ENCODE results near the gene NOM1.

Gene NOM1

DNA sequence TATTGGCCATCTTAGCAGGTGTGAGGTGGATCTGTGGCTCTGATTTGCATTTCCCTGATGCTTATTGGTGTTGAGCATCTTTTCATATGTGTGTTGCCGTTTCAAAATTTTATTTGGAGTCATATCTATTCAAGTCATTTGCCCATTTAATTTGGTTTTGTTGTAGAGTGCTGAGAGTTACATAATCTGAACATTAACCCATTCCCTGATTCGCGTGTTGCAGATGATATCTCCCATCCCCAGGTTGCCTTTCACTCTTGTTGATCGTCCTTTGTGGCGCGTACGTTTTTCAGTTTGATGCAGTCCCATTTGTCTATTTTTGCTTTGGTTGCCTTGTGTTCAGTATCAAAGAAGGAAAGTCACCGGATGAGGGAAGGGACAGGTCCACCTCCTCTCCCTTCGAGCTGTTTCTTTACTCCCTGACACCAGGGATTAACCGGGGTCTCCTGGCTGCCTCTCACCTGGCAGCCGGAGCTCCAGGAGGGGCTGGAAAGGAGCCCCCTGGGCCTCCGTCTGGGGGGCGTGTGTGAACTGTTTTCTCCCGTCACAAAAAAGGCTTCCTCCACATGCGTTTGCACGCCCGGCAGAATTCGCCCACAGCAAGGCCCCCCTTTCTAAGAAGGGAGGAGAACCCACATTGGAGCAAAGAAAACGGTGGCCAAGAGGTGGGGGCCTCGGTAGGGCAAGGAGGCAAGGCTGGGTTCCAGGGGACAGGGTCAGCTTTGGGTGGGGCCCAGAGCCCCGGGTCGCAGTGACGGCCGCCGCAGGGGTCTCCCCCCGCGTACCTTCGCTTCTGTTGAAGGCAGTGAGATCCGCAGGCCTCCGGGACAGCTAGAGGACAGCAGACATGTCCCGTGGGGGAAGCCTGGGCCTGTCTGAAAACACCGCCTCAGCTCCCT is 52.7 kb downstream of the NOM1 start:
- Histone ChIP-seq H3K9me3 (ENCODE audit: control insufficient read depth, low read length) (peaks cover 6% of the 10 kb centered on the region), H3K4me3 (ENCODE audit: low read length) (no peak overlapping the region), H3K27me3 (replicated peaks; ENCODE audit: control insufficient read depth, insufficient read depth, low read length) (peaks cover 79% of the 10 kb centered on the region), H3K9ac (ENCODE audit: low read length) (no peak overlapping the region), H3K36me3 (ENCODE audit: control insufficient read depth, insufficient read depth, low read length, severe bottlenecking) (no peaks in the 10 kb centered on the region), H3K4me1 (ENCODE audit: control insufficient read depth, insufficient read depth, low read length) (peaks cover 9% of the 10 kb centered on the region)
- no peak for DNase-seq (ENCODE audit: low read depth)

DNA sequence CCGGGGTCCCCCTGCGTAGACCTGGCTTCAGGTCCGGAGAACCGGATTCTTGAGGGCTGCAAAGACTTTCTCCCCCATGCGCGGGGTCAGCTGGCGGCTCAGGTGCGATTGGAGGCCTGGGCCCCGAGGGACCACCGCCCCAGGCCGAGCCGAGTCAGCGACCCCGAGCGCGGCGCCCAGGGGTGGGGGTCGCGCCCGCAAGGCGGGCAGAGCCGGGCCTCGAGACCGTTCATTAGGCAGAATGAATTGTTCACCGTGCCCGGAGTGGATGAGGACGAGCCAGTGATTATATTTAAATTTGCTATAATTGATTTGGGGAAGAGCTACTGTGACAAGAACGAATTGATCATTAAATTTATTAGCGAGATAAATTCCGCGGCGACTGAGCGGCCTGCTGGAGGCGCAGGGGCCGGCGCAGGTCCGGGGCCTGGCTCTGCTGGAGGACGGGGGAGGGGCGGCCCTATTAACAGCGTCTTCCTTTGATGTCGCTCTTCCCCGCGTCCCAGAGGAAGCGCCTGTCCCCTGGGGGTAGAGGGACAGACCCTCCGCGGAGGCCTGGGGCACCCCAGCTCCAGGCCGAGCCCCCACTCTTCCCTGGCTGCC is 53.4 kb downstream of the NOM1 start:
- Histone ChIP-seq H3K4me3 (ENCODE audit: low read length) (no peak overlapping the region), H3K9ac (ENCODE audit: low read length) (no peak overlapping the region), H3K36me3 (ENCODE audit: control insufficient read depth, insufficient read depth, low read length, severe bottlenecking) (no peaks in the 10 kb centered on the region), H3K27me3 (replicated peaks; ENCODE audit: control insufficient read depth, insufficient read depth, low read length) (peaks cover 81% of the 10 kb centered on the region), H3K9me3 (ENCODE audit: control insufficient read depth, low read length) (no peaks in the 10 kb centered on the region), H3K4me1 (ENCODE audit: control insufficient read depth, insufficient read depth, low read length) (peaks cover 9% of the 10 kb centered on the region)
- no peak for DNase-seq (ENCODE audit: low read depth)

DNA sequence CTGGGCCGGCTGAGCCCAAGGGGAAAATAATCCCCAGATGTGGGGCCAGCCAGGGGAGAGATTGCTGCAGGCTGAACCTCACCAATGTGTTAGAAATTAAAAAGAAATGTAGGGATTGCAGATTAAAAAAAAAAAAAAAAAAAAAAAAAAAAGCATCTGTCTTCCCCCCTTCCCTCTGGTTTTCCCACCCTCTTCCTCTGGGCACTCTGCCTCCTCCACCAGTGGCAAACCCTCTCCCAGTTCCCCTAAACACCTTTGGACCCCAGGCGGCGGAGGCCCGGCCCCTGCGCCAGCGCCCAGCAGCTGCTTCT is 53.9 kb downstream of the NOM1 start:
- no peak for DNase-seq (ENCODE audit: low read depth)
- no peaks in the 10 kb centered on the region for H3K36me3 ChIP-seq (ENCODE audit: control insufficient read depth, insufficient read depth, low read length, severe bottlenecking)
- H3K27me3 ChIP-seq (replicated peaks; ENCODE audit: control insufficient read depth, insufficient read depth, low read length) = peaks cover 80% of the 10 kb centered on the region
- no peak overlapping the region for H3K9ac ChIP-seq (ENCODE audit: low read length)
- H3K9me3 ChIP-seq (ENCODE audit: control insufficient read depth, low read length) = no peaks in the 10 kb centered on the region
- H3K4me3 ChIP-seq (ENCODE audit: low read length) = no peak overlapping the region
- H3K4me1 ChIP-seq (ENCODE audit: control insufficient read depth, insufficient read depth, low read length) = peaks cover 9% of the 10 kb centered on the region

DNA sequence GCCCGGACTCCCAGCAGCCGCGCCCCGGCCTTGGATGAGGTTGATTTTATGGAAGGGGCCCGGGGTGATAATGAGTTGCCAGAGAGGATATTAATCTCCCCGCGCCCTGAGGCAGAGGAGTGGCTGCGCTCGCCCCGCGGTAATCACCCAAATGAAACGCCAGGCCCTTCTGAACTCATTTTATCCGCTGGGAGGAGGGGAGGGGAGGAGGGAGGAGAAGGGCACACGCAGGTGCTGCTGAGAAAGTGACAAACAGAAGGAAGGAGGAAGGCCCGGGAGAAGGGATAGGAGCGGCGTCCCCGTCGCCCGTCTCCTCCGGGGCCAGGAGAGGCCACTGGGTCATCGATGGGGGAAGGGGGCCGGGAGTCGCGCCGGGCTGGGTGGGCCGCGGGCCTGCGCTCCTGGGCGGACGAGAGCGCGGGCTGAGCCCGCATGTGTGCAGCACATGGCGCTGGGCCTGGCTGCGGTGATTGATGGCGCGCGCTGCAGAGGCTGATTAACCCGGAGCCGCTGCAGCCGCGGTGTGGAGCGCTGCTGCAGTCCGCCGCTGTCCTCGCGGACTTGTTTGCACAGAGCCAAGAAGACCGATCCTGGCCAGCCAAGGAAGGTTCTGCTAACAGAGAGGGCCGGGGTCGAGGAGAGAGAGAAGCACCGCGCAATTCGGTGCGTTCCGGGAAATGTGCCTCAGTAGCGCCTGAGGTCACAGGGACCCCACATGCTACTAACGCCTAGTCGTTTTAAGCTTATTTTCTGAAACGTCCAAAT is 54.4 kb downstream of the NOM1 start:
- Histone ChIP-seq H3K9me3 (ENCODE audit: control insufficient read depth, low read length) (no peaks in the 10 kb centered on the region), H3K27me3 (replicated peaks; ENCODE audit: control insufficient read depth, insufficient read depth, low read length) (peaks cover 84% of the 10 kb centered on the region), H3K4me3 (ENCODE audit: low read length) (no peak overlapping the region), H3K36me3 (ENCODE audit: control insufficient read depth, insufficient read depth, low read length, severe bottlenecking) (no peaks in the 10 kb centered on the region), H3K4me1 (ENCODE audit: control insufficient read depth, insufficient read depth, low read length) (peaks cover 9% of the 10 kb centered on the region), H3K9ac (ENCODE audit: low read length) (no peak overlapping the region)
- DNase-seq (ENCODE audit: low read depth) = peak; percentile 48

DNA sequence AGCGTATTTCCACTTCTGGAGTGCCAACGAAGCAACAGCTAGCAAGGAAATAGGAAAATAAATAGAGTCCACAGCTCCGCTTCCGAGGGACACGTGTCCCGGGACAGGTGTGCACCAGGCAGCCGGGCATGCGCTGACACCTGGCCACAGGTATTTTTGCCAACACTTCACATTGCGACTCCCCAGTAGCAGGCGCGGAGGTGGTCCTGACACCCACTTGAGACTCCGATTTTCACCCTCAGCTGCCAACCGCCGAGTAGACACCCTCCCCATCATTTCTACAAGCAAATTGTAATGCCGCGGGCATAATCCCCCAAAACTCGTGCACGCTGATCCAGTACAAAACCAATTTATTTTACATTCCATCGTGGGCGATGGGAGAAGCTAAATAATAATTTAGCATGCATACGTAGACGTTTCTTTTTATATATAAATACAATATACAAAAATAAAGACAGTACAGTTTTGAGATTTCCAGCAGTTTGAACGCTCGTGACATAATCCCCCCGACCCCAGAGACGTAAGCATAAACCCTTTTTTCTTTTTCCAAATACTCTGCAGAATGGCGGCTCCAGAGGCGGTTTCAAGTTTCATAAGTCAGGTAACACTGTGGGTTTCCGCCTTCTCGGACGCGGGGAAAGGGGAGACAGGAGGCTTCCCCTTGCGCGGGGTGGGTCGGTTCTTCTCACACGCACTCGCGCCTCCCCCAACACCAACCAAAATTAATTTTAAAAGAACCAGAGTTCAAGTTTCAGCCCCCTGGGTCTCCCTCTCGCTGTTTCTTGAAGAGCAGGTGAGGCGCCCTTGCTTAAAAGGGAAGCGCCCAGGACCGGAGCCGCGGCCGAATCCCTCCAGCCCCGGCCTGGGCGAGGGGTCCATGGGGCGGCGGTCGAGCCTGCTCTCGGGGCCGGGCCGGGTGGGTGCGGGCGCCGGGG is 55.3 kb downstream of the NOM1 start:
- H3K4me1 ChIP-seq (ENCODE audit: control insufficient read depth, insufficient read depth, low read length) = peaks cover 9% of the 10 kb centered on the region
- no peak for DNase-seq (ENCODE audit: low read depth)
- no peaks in the 10 kb centered on the region for H3K36me3 ChIP-seq (ENCODE audit: control insufficient read depth, insufficient read depth, low read length, severe bottlenecking)
- no peak overlapping the region for H3K4me3 ChIP-seq (ENCODE audit: low read length)
- no peaks in the 10 kb centered on the region for H3K9me3 ChIP-seq (ENCODE audit: control insufficient read depth, low read length)
- no peak overlapping the region for H3K9ac ChIP-seq (ENCODE audit: low read length)
- H3K27me3 ChIP-seq (replicated peaks; ENCODE audit: control insufficient read depth, insufficient read depth, low read length) = peaks cover 86% of the 10 kb centered on the region

DNA sequence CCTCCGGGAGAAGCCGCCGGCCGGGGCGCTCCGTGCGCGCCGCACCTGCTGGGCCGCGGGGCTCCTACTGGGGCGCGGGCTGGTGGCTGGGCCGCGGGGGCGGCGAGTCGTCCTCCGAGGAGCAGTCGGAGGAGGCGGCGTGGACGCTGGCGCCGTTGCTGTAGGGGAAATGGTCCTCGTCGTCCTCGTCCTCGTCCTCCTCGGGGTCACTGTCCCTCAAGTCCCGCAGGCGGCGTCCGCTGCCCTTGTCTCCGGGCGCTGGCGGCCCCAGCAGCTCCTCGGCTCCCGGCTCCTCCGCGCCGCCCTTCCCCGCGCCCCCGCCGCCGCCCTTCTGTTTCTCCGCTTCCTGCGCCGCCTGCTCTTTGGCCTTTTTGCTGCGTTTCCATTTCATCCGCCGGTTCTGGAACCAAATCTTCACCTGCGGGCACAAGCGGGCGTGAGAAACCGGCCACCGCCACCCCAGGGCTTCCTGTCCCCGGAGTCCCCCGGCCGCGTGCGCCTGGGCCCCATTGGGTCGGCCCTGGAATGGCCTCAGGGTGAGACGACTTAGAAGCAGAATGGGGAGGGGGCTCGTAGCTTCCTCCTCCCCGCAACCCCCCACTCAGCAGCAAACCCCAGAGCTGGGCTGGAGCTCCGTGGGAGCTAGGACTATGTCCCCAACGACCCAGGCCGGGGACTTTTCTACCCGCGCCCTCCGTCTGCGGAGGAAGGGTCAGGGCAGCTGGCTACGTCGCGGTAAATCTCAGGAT is 56.1 kb downstream of the NOM1 start:
- H3K4me3 ChIP-seq (ENCODE audit: low read length) = no peak overlapping the region
- peaks cover 82% of the 10 kb centered on the region for H3K27me3 ChIP-seq (replicated peaks; ENCODE audit: control insufficient read depth, insufficient read depth, low read length)
- no peaks in the 10 kb centered on the region for H3K9me3 ChIP-seq (ENCODE audit: control insufficient read depth, low read length)
- H3K36me3 ChIP-seq (ENCODE audit: control insufficient read depth, insufficient read depth, low read length, severe bottlenecking) = no peaks in the 10 kb centered on the region
- DNase-seq (ENCODE audit: low read depth) = no peak
- no peak overlapping the region for H3K9ac ChIP-seq (ENCODE audit: low read length)
- H3K4me1 ChIP-seq (ENCODE audit: control insufficient read depth, insufficient read depth, low read length) = peaks cover 8% of the 10 kb centered on the region

DNA sequence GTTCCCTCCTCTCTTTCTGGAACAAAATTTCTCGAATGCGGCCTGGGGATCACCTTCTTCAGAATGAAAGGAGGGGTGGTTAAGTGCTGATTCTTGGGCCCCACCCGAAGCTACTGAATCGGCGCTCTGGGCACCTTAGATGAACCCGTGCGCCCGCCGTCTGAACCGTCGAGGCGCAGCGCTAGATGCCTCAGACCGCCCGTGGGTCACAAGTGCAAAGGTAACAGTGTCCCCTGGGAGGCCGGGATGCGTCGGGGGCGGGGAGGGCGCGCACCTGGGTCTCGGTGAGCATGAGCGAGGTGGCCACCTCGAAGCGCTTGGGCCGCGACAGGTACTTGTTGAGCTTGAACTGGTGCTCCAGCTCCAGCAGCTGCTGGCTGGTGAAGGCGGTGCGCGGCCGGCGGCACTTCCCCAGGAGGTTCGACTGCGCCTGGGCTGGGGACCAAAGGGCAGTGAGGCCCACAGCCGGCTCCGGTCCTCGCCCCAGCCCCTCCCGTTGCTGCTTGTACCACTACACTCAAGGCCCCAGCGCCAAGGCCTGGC is 56.8 kb downstream of the NOM1 start:
- Histone ChIP-seq H3K9ac (ENCODE audit: low read length) (no peak overlapping the region), H3K27me3 (replicated peaks; ENCODE audit: control insufficient read depth, insufficient read depth, low read length) (peaks cover 80% of the 10 kb centered on the region), H3K4me3 (ENCODE audit: low read length) (no peak overlapping the region), H3K36me3 (ENCODE audit: control insufficient read depth, insufficient read depth, low read length, severe bottlenecking) (no peaks in the 10 kb centered on the region), H3K4me1 (ENCODE audit: control insufficient read depth, insufficient read depth, low read length) (peaks cover 4% of the 10 kb centered on the region), H3K9me3 (ENCODE audit: control insufficient read depth, low read length) (no peaks in the 10 kb centered on the region)
- no peak for DNase-seq (ENCODE audit: low read depth)

DNA sequence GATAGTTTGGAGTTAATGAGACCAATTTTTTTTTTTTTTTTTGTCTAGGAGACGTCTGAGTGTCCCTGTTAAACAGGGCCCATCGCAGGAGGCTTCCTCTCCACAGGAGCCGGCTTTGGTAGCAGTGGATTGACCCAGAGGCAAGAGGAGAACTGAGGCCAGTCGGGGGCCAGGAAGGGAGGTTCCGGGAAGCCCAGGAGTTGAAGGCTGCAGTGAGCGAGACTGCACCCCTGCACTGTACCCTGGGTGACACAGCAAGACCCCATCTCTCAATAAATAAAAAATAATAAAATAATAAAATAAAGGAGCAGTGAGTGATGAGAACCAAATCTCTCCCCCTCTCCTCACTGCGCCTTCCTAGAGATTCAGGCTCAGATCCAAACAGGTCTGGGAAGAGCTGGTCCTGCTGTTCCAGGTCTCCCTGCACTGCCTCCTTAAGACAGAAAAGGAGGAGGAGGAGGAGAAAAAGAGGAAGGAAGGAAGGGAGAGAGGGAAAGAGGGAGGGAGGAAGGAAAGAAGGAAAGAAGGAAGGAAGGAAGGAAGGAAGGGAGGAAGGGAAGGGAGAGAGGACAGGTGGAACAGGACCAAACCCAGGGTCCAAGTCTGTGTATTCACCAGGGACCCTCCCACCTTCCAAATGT is 57.4 kb downstream of the NOM1 start:
- Histone ChIP-seq H3K27me3 (replicated peaks; ENCODE audit: control insufficient read depth, insufficient read depth, low read length) (peaks cover 80% of the 10 kb centered on the region), H3K4me3 (ENCODE audit: low read length) (no peak overlapping the region), H3K4me1 (ENCODE audit: control insufficient read depth, insufficient read depth, low read length) (peaks cover 4% of the 10 kb centered on the region), H3K9me3 (ENCODE audit: control insufficient read depth, low read length) (no peaks in the 10 kb centered on the region), H3K9ac (ENCODE audit: low read length) (no peak overlapping the region), H3K36me3 (ENCODE audit: control insufficient read depth, insufficient read depth, low read length, severe bottlenecking) (no peaks in the 10 kb centered on the region)
- DNase-seq (ENCODE audit: low read depth) = no peak

DNA sequence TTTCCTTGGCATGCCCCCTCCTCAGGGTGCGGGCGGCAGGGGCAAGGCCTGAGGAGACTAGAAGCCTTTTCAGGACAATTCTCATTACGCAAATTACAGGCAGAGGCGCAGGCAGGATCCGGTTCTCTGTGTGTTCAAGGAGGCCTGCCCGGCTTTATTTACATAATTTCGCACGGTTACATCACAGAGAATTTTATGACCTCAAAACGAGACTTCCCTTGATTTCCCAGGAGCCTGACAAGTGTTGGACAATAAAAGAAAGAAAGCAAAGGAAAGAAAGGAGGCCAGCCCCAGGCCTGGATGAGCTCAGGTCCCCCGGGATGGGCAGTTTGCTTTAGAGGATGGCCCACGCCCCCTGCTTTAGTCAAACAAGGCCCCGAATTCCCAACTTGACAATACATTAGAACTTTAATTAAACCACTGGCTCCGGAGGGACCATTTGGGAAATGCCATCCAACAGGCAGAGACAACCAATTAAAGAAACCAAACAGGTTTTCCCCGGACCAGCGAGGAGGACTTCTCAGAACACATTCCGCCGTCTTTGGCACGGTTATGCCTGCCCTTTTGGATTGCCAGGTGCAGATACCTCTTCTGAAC is 58.1 kb downstream of the NOM1 start:
- DNase-seq (ENCODE audit: low read depth) = no peak
- H3K4me1 ChIP-seq (ENCODE audit: control insufficient read depth, insufficient read depth, low read length) = peaks cover 4% of the 10 kb centered on the region
- H3K9ac ChIP-seq (ENCODE audit: low read length) = no peak overlapping the region
- H3K9me3 ChIP-seq (ENCODE audit: control insufficient read depth, low read length) = no peaks in the 10 kb centered on the region
- no peaks in the 10 kb centered on the region for H3K36me3 ChIP-seq (ENCODE audit: control insufficient read depth, insufficient read depth, low read length, severe bottlenecking)
- H3K4me3 ChIP-seq (ENCODE audit: low read length) = no peak overlapping the region
- peaks cover 79% of the 10 kb centered on the region for H3K27me3 ChIP-seq (replicated peaks; ENCODE audit: control insufficient read depth, insufficient read depth, low read length)

Data from adipocyte (in vitro differentiated cells).